ENCODE data around the gene JMJD4. TPM values are rescaled to one million over a fixed set of nuclear protein-coding genes. Genes with fewer than 3 reads are reported as not detected.
"Not testable (repeated sequence)": the region's sequence is repeated elsewhere in the genome, so short reads cannot be mapped to it uniquely, and the experiment has no call there.

JMJD4 gene
- total and polyA plus RNA-seq, 2 experiments from 2014 or later: 30.1 to 42.3 TPM

DNA sequence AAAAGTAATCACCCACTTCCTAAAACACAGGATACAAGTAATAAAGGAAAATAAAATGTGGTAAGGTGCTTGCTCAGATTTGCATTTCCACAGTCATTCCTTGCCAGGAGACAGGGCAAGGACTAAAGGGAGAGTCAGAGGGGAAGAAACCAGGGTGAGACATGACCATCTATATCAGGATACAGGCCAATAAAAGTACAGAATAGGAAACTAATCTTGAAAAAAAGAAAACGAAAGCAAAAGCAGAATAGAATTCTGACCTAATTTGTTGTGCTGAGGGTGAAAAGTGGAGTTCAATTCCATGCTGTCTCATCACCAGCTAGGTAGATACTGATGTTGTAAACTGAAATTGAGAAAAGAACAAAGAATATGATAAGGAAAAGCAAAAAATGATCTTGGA is 27.3 kb downstream of the JMJD4 start:
- Histone ChIP-seq H3K36me3 (no peaks in the 10 kb centered on the region), H3K4me1 (ENCODE audit: low read depth) (no peaks in the 10 kb centered on the region), H3K27me3 (no peaks in the 10 kb centered on the region), H3K27ac (no peak overlapping the region), H3K4me3 (no peak overlapping the region), H3K9me3 (ENCODE audit: low read depth) (no peaks in the 10 kb centered on the region)
- DNase-seq (ENCODE audit: low read depth in 1 of 2, low spot score in 1 of 2): no peak
- TF ChIP-seq, protein P1, sequence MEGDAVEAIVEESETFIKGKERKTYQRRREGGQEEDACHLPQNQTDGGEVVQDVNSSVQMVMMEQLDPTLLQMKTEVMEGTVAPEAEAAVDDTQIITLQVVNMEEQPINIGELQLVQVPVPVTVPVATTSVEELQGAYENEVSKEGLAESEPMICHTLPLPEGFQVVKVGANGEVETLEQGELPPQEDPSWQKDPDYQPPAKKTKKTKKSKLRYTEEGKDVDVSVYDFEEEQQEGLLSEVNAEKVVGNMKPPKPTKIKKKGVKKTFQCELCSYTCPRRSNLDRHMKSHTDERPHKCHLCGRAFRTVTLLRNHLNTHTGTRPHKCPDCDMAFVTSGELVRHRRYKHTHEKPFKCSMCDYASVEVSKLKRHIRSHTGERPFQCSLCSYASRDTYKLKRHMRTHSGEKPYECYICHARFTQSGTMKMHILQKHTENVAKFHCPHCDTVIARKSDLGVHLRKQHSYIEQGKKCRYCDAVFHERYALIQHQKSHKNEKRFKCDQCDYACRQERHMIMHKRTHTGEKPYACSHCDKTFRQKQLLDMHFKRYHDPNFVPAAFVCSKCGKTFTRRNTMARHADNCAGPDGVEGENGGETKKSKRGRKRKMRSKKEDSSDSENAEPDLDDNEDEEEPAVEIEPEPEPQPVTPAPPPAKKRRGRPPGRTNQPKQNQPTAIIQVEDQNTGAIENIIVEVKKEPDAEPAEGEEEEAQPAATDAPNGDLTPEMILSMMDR (IDR thresholded peaks at IDR 0.05; ENCODE audit: low read depth, low read length): no peak

DNA sequence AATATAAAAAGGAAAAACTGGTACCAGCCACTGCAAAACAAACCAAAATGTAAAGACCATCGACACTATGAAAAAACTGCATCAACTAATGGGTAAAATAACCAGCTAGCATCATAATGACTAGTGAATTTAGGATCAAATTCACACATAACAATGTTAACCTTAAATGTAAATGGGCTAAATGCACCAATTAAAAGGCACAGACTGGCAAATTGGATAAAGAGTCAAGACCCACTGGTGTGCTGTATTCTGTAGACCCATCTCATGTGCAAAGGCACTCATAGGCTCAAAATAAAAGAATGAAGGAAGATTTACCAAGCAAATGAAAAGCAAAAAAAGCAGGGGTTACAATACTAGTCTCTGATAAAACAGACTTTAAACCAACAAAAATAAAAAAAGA is 33.5 kb downstream of the JMJD4 start:
- not testable (repeated sequence) for DNase-seq (ENCODE audit: low read depth in 1 of 2, low spot score in 1 of 2); H3K9me3 ChIP-seq (ENCODE audit: low read depth); H3K36me3 ChIP-seq; H3K27me3 ChIP-seq; H3K4me1 ChIP-seq (ENCODE audit: low read depth); H3K27ac ChIP-seq; H3K4me3 ChIP-seq

DNA sequence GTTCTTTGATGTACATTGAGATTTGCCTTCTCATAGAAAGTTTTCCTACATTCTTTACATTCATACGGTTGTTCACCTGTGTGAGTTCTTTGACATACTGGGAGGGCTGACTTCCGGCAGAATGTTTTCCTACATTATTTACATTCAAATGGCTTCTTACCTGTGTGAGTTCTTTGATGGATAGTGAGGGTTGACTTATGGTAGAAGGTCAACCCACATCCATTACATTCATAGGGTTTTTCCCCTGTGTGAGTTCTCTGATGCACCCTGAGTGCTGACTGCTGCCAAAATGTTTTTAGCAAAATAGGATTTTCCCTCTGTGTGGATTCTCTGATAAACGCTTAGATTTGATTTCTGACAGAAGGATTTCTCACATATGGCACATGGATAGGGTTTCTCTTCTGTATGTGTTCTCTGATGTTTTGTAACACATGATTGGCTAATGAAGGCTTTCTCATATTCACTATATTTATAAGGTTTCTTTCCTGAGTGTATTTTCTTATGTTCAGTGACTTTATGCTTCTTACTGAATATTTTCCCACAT is 37.7 kb downstream of the JMJD4 start:
- Histone ChIP-seq H3K27ac (no peak overlapping the region), H3K9me3 (ENCODE audit: low read depth) (no peaks in the 10 kb centered on the region), H3K36me3 (no peaks in the 10 kb centered on the region), H3K27me3 (no peaks in the 10 kb centered on the region), H3K4me3 (no peak overlapping the region), H3K4me1 (ENCODE audit: low read depth) (no peaks in the 10 kb centered on the region)
- TF ChIP-seq, protein P1 (IDR thresholded peaks at IDR 0.05; ENCODE audit: low read depth, low read length): no peak
- no peak for DNase-seq (ENCODE audit: low read depth in 1 of 2, low spot score in 1 of 2)

DNA sequence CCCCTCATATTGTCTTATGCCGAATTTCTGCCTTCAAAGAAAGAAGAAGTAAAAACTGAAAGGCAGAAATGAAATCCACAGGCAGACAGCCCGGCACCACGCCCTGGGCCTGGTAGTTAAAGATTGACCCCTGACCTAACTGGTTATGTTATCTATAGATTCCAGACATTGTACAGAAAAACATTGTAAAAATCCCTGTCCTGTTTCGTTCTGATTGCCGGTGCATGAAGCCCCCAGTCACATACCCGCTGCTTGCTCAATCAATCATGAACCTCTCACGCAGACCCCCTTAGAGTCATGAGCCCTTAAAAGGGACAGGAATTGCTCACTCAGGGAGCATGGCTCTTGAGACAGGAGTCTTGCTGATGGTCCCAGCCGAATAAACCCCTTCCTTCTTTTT is 49.3 kb downstream of the JMJD4 start:
- Histone ChIP-seq H3K27ac (no peak overlapping the region), H3K36me3 (no peaks in the 10 kb centered on the region), H3K9me3 (ENCODE audit: low read depth) (no peaks in the 10 kb centered on the region), H3K4me3 (no peak overlapping the region), H3K4me1 (ENCODE audit: low read depth) (no peaks in the 10 kb centered on the region), H3K27me3 (no peaks in the 10 kb centered on the region)
- no peak for DNase-seq (ENCODE audit: low read depth in 1 of 2, low spot score in 1 of 2)
- TF ChIP-seq, protein P1 (IDR thresholded peaks at IDR 0.05; ENCODE audit: low read depth, low read length): no peak

Other genes with a start within 250 kb of the JMJD4 start
- 8.1 and 14.2 TPM in 2 replicates for gene ZNF678, start 171.7 kb downstream of the JMJD4 start, total RNA-seq
- 3.5 and 4.3 TPM in 2 replicates for gene ZNF678, start 171.7 kb downstream of the JMJD4 start, polyA plus RNA-seq
- gene SNAP47, start 133 bp upstream of the JMJD4 start, total RNA-seq: 57.4 and 60.7 TPM in 2 replicates
- 43.7 and 59.8 TPM in 2 replicates for gene SNAP47, start 133 bp upstream of the JMJD4 start, polyA plus RNA-seq
- gene PRSS38, start 80.4 kb upstream of the JMJD4 start, total RNA-seq: not detected in 2 replicates
- not detected in 2 replicates for gene PRSS38, start 80.4 kb upstream of the JMJD4 start, polyA plus RNA-seq
- gene WNT9A, start 212.6 kb upstream of the JMJD4 start, total RNA-seq: 1.4 and 1.9 TPM in 2 replicates
- 0.14 TPM in 1 of 2 replicates, not detected in the other for gene WNT9A, start 212.6 kb upstream of the JMJD4 start, polyA plus RNA-seq